ENCODE data around the gene GBP2.
"Not testable (repeated sequence)": the region's sequence is repeated elsewhere in the genome, so short reads cannot be mapped to it uniquely, and the experiment has no call there.

The GBP2 gene

DNA sequence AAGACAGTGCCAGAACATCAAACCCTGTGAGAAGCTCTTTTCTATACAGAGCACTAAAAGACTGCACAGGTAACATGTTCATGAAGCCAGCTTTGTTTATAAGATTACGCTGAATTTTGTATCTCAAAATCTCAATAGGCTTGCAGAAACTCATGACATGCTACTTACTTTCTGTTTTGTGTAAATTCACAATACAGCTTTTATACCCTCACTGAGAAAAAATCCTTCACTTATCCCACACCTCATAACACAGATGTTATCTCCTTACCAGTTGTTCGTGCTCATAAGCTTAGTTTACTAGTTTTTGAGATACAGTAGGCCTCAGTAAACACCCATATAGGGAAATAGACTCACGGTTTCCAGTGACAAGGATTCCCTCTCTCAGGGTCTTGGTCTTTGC is 24.1 kb upstream of the GBP2 start:
- no peak overlapping the region for H3K27ac ChIP-seq (ENCODE audit: low read length)

DNA sequence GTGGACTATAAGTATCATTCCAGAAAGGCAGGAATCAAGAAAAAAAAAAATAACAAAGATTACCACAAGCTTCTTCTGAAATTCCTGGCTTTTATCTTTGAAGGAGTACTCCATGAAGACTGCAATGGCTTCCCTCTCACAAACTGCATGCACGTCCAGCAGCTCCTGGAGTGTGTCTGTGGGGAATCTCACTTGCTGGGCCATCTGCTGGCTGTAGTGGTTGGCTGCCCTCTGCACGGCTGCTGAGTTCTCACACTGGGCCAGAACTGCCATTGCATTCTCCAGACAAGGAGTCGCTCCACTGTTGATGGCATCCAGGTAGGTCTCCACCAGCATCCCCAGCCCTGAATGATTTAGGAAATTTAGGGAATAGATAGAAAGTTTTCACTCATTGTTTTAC is 23.3 kb upstream of the GBP2 start:
- Histone ChIP-seq H3K4me1 (ENCODE audit: control insufficient read depth in 1 of 2, insufficient read depth in 2 of 2, low read length in 2 of 2) (no peaks in the 10 kb centered on the region), H3K9me3 (ENCODE audit: control insufficient read depth in 1 of 2, low read length in 2 of 2) (no peaks in the 10 kb centered on the region), H3K27me3 (ENCODE audit: low read depth, low read length) (no peaks in the 10 kb centered on the region), H3K27ac (ENCODE audit: low read length) (no peak overlapping the region), H3K4me3 (ENCODE audit: low read depth in 1 of 2, low read length in 2 of 2) (no peak overlapping the region), H3K36me3 (ENCODE audit: control insufficient read depth in 1 of 2, insufficient read depth in 2 of 2, low read length in 2 of 2) (no peaks in the 10 kb centered on the region)

More for the DNA sequence above, 24.1 kb upstream of the GBP2 start:
- no peaks in the 10 kb centered on the region for H3K9me3 ChIP-seq (ENCODE audit: control insufficient read depth in 1 of 2, low read length in 2 of 2)
- no peaks in the 10 kb centered on the region for H3K27me3 ChIP-seq (ENCODE audit: low read depth, low read length)
- no peaks in the 10 kb centered on the region for H3K4me1 ChIP-seq (ENCODE audit: control insufficient read depth in 1 of 2, insufficient read depth in 2 of 2, low read length in 2 of 2)
- no peaks in the 10 kb centered on the region for H3K36me3 ChIP-seq (ENCODE audit: control insufficient read depth in 1 of 2, insufficient read depth in 2 of 2, low read length in 2 of 2)
- no peak overlapping the region for H3K4me3 ChIP-seq (ENCODE audit: low read depth in 1 of 2, low read length in 2 of 2)

DNA sequence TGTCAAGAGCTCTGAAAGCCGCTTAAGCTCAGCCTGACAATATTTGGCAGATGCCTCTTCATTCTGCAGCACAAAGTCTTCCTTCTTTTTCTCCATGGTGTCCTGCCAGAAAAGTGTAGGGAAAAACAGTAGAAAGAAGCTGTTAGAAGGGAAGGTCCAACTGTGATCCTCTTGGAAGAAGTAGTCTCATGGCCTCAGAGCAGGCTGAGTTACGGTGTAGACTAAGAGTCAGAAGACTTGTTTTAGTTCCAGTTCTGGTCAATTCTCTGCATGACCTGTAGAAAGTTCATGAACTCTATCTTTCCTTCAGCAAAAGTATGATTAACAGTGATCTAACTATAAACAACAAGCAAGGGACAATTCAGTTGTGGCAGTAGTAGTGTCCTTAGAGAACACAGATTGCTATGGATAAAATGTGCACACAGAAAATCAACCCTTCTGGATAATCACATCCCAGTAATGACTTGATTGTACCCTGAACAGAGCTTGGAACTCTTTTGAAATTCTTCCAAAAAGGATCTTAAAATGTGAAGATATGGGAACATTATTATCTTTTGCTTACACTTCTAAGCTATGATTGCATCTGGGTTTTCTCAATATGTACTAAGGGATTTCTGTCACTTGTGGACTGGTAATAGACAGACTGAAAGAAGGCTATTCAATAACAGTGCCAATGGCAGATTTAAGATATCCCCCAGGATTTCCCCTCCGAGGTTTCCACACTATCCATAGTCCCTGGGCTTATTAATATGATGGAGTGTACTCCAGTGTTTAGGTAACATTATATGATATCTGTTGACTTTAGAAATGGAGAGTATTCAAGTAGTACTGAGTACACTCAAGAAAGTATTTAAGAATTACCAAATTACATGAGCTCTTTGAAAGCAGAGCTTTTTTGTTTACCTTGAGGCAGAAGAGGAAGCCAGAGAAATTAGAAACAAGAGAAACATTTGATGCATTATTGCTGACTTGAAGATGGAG is 22.1 kb upstream of the GBP2 start:
- no peak overlapping the region for H3K27ac ChIP-seq (ENCODE audit: low read length)

DNA sequence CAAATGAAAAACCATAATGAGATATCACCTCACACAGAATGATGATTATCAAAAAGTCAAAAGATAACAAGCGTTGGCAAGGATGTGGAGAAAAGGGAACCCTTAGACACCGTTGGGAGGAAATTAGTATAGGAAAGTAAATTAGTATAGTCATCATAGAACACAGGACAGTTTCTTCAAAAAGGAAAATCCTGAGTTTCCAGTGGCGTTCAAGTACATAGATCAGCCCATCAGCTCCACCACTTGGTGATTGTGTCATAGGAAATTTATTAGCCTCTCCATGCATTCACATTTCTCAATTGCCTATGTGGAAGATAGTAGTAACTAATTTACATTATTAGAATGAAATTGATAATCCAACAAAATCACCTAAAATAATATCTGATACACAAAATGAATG is 20.8 kb upstream of the GBP2 start:
- Histone ChIP-seq H3K27me3 (ENCODE audit: low read depth, low read length) (no peaks in the 10 kb centered on the region), H3K36me3 (ENCODE audit: control insufficient read depth in 1 of 2, insufficient read depth in 2 of 2, low read length in 2 of 2) (no peaks in the 10 kb centered on the region), H3K9me3 (ENCODE audit: control insufficient read depth in 1 of 2, low read length in 2 of 2) (no peaks in the 10 kb centered on the region), H3K4me3 (ENCODE audit: low read depth in 1 of 2, low read length in 2 of 2) (no peak overlapping the region), H3K4me1 (ENCODE audit: control insufficient read depth in 1 of 2, insufficient read depth in 2 of 2, low read length in 2 of 2) (no peaks in the 10 kb centered on the region), H3K27ac (ENCODE audit: low read length) (no peak overlapping the region)

More for the DNA sequence above, 22.1 kb upstream of the GBP2 start:
- Histone ChIP-seq H3K36me3 (ENCODE audit: control insufficient read depth in 1 of 2, insufficient read depth in 2 of 2, low read length in 2 of 2) (no peaks in the 10 kb centered on the region), H3K4me1 (ENCODE audit: control insufficient read depth in 1 of 2, insufficient read depth in 2 of 2, low read length in 2 of 2) (no peaks in the 10 kb centered on the region), H3K4me3 (ENCODE audit: low read depth in 1 of 2, low read length in 2 of 2) (no peak overlapping the region), H3K27me3 (ENCODE audit: low read depth, low read length) (no peaks in the 10 kb centered on the region), H3K9me3 (ENCODE audit: control insufficient read depth in 1 of 2, low read length in 2 of 2) (no peaks in the 10 kb centered on the region)

DNA sequence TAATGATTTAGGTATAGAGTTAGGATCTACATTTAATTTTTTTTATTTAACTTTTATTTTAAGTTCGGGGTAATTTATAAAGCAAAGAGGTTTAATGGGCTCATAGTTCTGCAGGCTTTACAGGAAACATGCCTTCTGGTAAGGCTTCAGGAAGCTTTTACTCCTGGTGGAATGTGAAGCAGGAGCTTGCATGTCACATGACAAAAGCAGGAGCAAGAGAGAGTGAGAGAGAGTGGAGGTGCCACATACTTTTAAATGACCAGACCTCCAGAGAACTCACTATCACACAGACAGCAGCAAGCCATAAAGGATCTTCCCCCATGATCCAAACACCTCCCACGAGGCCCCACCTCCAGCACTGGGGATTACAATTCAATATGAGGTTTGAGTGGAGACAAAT is 17.6 kb upstream of the GBP2 start:
- no peaks in the 10 kb centered on the region for H3K36me3 ChIP-seq (ENCODE audit: control insufficient read depth in 1 of 2, insufficient read depth in 2 of 2, low read length in 2 of 2)

DNA sequence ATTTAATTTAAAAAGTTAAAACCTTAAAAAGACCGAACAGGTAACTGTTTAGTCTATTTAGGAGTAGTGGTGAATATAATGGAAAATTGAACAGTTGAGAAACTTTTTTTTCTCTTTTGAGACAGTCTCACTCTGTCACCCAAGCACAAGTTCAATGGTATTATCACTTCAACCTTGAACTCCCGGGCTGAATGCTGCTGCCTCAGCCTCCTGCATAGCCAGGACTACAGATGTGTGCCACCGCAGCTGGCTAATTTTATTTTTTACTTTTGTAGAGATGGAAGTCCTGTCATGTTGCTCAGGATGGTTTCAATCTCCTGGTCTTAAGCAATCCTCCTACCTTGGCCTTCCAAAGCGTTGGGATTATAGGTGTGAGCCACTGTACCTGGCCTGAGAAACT is 16.2 kb upstream of the GBP2 start:
- no peaks in the 10 kb centered on the region for H3K9me3 ChIP-seq (ENCODE audit: control insufficient read depth in 1 of 2, low read length in 2 of 2)
- no peaks in the 10 kb centered on the region for H3K27me3 ChIP-seq (ENCODE audit: low read depth, low read length)
- H3K4me1 ChIP-seq (ENCODE audit: control insufficient read depth in 1 of 2, insufficient read depth in 2 of 2, low read length in 2 of 2) = no peaks in the 10 kb centered on the region
- no peaks in the 10 kb centered on the region for H3K36me3 ChIP-seq (ENCODE audit: control insufficient read depth in 1 of 2, insufficient read depth in 2 of 2, low read length in 2 of 2)
- no peak overlapping the region for H3K27ac ChIP-seq (ENCODE audit: low read length)
- no peak overlapping the region for H3K4me3 ChIP-seq (ENCODE audit: low read depth in 1 of 2, low read length in 2 of 2)

More for the DNA sequence above, 17.6 kb upstream of the GBP2 start:
- Histone ChIP-seq H3K9me3 (ENCODE audit: control insufficient read depth in 1 of 2, low read length in 2 of 2) (no peaks in the 10 kb centered on the region), H3K4me1 (ENCODE audit: control insufficient read depth in 1 of 2, insufficient read depth in 2 of 2, low read length in 2 of 2) (no peaks in the 10 kb centered on the region), H3K27me3 (ENCODE audit: low read depth, low read length) (no peaks in the 10 kb centered on the region), H3K27ac (ENCODE audit: low read length) (no peak overlapping the region), H3K4me3 (ENCODE audit: low read depth in 1 of 2, low read length in 2 of 2) (no peak overlapping the region)

DNA sequence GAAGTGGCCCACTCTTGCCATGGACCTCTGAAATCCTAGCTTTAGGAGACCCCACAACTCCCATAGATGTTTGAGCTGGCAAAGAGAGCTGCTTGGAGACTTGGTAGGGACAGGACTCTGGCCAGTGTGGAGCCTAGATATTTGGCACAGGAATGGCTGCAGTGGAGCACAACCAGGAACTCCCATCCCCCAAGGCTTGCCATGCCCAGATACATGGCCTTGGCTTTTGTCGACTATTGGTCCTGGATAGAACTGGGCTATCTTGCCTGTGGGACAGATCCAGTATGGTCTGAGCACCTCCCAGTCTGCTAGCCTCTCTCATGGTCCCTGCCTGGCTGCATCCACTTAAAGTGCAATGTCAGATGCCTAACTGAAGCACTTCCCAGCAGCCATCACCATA is 7.8 kb upstream of the GBP2 start:
- Histone ChIP-seq H3K27ac (ENCODE audit: low read length) (no peak overlapping the region), H3K27me3 (ENCODE audit: low read depth, low read length) (no peaks in the 10 kb centered on the region), H3K9me3 (ENCODE audit: control insufficient read depth in 1 of 2, low read length in 2 of 2) (no peaks in the 10 kb centered on the region), H3K4me1 (ENCODE audit: control insufficient read depth in 1 of 2, insufficient read depth in 2 of 2, low read length in 2 of 2) (peaks cover 4 to 10% of the 10 kb centered on the region in 2 donors), H3K4me3 (ENCODE audit: low read depth in 1 of 2, low read length in 2 of 2) (no peak overlapping the region), H3K36me3 (ENCODE audit: control insufficient read depth in 1 of 2, insufficient read depth in 2 of 2, low read length in 2 of 2) (no peaks in the 10 kb centered on the region)

DNA sequence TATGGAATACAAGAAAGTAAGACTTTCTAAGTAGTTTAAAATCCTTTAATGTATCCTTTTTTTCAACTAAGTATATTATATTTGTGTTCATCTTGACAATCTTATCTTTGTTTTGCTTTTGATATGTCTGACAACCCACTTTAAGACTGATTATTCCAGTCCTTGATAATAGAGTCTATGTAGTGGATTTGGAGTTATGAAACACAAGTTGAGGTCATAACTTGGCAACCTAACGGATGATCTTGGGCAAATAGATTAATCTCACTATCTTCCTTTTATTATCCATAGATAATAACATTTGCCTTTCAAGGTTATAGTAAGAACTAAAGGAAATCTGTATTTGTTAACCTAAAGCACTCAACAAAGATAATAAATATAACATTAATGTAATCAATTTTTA is 4.8 kb upstream of the GBP2 start:
- peaks cover 4 to 10% of the 10 kb centered on the region in 2 donors for H3K4me1 ChIP-seq (ENCODE audit: control insufficient read depth in 1 of 2, insufficient read depth in 2 of 2, low read length in 2 of 2)
- H3K27ac ChIP-seq (ENCODE audit: low read length) = no peak overlapping the region
- no peak overlapping the region for H3K4me3 ChIP-seq (ENCODE audit: low read depth in 1 of 2, low read length in 2 of 2)
- no peaks in the 10 kb centered on the region for H3K9me3 ChIP-seq (ENCODE audit: control insufficient read depth in 1 of 2, low read length in 2 of 2)
- no peaks in the 10 kb centered on the region for H3K27me3 ChIP-seq (ENCODE audit: low read depth, low read length)
- H3K36me3 ChIP-seq (ENCODE audit: control insufficient read depth in 1 of 2, insufficient read depth in 2 of 2, low read length in 2 of 2) = no peaks in the 10 kb centered on the region

DNA sequence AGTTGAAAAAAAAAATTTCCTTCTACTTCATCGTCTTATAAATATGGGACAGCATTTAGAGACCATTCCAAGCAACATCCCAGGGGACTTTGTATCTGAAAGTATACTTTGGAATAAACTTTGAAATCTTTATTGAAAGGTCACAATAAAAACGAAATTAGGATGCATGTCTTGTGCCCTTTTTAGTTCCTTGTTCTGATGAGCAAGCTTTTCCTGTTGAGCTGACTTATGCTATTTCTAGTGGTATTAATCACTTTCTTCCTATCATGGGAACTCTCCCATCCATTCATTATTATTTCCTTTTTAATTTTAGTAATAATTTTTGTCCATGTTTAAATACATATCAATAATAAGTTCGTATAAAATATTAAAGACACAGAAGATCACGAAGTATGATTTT is 4.0 kb upstream of the GBP2 start:
- Histone ChIP-seq H3K27ac (ENCODE audit: low read length) (peak overlapping the region; percentile 94), H3K4me3 (ENCODE audit: low read depth in 1 of 2, low read length in 2 of 2) (peak overlapping the region in 1 of 2 donors; percentile 51), H3K4me1 (ENCODE audit: control insufficient read depth in 1 of 2, insufficient read depth in 2 of 2, low read length in 2 of 2) (peaks cover 4 to 10% of the 10 kb centered on the region in 2 donors)

DNA sequence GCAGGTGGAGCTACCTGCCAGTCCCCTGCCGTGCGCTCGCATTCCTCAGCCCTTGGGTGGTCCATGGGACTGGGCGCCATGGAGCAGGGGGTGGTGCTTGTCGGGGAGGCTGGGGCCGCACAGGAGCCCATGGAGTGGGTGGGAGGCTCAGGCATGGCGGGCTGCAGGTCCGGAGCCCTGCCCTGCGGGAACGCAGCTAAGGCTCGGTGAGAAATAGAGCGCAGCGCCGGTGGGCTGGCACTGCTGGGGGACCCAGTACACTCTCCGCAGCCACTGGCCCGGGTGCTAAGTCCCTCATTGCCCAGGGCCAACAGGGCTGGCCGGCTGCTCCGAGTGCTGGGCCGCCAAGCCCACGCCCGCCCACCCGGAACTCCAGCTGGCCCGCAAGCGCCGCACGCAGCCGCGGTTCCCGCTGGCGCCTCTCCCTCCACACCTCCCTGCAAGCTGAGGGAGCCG is 2.1 kb upstream of the GBP2 start:
- not testable (repeated sequence) for H3K27me3 ChIP-seq (ENCODE audit: low read depth, low read length); H3K27ac ChIP-seq (ENCODE audit: low read length); H3K9me3 ChIP-seq (ENCODE audit: control insufficient read depth in 1 of 2, low read length in 2 of 2); H3K36me3 ChIP-seq (ENCODE audit: control insufficient read depth in 1 of 2, insufficient read depth in 2 of 2, low read length in 2 of 2); H3K4me1 ChIP-seq (ENCODE audit: control insufficient read depth in 1 of 2, insufficient read depth in 2 of 2, low read length in 2 of 2)
- peak overlapping the region in 1 of 2 donors; percentile 51 for H3K4me3 ChIP-seq (ENCODE audit: low read depth in 1 of 2, low read length in 2 of 2)

More for the DNA sequence above, 4.0 kb upstream of the GBP2 start:
- Histone ChIP-seq H3K36me3 (ENCODE audit: control insufficient read depth in 1 of 2, insufficient read depth in 2 of 2, low read length in 2 of 2) (no peaks in the 10 kb centered on the region), H3K27me3 (ENCODE audit: low read depth, low read length) (no peaks in the 10 kb centered on the region), H3K9me3 (ENCODE audit: control insufficient read depth in 1 of 2, low read length in 2 of 2) (no peaks in the 10 kb centered on the region)

DNA sequence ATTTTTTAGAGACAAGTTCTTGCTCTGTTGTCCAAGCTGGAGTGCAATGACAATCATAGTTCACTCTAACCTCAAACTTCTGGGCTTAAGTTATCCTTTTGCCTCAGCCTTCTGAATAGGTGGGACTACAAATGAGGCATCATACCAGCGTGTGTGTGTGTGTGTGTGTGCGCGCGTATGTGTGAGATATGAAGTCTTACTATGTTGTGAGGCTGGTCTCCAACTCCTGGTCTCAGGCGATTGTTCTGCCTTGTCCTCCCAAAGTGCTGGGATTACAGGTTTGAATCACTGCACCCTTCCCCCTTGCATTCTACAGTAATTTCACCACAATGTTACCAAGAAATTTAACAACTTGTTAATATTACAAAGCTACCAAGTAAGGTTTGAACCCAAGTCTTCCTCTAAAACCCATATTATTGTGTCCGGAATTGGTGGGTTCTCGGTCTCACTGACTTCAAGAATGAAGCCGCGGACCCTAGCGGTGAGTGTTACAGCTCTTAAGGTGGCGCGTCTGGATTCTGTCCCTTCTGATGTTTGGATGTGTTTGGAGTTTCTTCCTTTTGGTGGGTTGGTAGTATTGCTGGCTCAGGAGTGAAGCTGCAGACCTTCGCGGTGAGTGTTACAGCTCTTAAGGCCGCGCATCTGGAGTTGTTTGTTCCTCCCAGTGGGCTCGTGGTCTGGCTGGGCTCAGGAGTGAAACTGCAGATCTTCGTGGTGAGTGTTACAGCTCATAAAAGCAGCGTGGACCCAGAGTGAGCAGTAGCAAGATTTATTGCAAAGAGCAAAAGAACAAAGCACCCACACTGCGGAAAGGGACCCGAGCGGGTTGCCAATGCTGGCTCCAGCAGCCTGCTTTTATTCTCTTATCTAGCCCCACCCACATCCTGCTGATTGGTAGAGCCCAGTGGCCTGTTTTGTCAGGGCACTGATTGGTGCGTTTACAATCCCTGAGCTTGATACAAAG is 970 bp upstream of the GBP2 start:
- peaks cover 10 to 16% of the 10 kb centered on the region in 2 donors for H3K4me1 ChIP-seq (ENCODE audit: control insufficient read depth in 1 of 2, insufficient read depth in 2 of 2, low read length in 2 of 2)
- H3K4me3 ChIP-seq (ENCODE audit: low read depth in 1 of 2, low read length in 2 of 2) = peak overlapping the region; percentile 76 to 86
- H3K36me3 ChIP-seq (ENCODE audit: control insufficient read depth in 1 of 2, insufficient read depth in 2 of 2, low read length in 2 of 2); H3K27me3 ChIP-seq (ENCODE audit: low read depth, low read length); H3K9me3 ChIP-seq (ENCODE audit: control insufficient read depth in 1 of 2, low read length in 2 of 2): not testable (repeated sequence)
- H3K27ac ChIP-seq (ENCODE audit: low read length) = peak overlapping the region; percentile 97

All from muscle layer of duodenum (tissue), 2 donors.